A549 treated with Hydrocortisone at 1 μM for 4 hours (cell line): Measurements from ENCODE around the gene PRF1. TPM values are rescaled to one million over a fixed set of nuclear protein-coding genes. Genes with fewer than 3 reads are reported as not detected.

Experiments used
- total RNA-seq: library from RNA; stranded (reverse); fragments of 200-300 nt; extraction: Qiagen RNA extraction; gene quantifications from 5 replicates; pipeline ENCODE4 v1.2.3, GENCODE V29; 2022

Gene PRF1
- 0.03 TPM in 1 of 5 replicates, not detected in the others for total RNA-seq

DNA sequence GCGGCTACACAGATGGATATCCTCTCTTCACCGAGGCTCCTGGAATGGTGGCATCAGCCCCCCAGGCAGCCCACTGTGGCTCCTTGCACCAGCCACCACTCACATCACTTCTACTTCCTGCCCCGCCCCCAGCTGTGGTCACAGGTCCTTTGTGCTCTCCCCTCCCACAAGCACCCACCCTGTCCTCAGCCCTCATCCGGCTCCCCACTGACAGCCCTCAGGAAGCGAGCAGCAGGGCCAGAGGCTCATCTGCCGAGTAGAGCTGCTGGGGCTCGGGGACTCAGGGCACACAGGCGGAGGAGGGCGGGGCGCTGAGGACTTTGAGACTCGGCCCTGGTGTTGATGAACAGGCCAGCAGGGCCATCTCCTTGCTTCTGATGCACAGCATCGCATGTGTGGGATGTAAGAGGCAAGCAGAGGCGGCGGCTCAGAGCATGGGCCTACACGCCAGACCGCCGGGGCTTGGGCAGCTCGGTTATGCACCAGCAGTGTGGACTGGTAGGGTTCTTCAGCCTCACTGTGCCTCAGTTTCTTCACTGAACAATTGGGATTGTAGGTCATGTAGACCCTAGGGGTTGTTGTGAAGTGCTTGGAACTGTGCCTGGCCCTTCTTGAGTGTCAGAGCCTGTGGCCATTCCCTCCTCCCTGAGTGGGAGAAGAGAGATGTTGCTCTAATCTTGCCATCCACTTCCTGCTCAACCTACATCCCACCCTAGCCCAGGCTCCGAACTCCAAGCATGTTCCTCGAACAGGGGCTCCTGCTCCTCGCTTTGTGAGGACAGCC, at the start of gene PRF1:
PRF1 (minus strand) TSS at position 77 of the 784 bp plus-strand sequence. CDS start 1,839 bp downstream, outside the sequence.

Other genes starting within 250 kb of the PRF1 start
- gene LRRC20, start 220.1 kb downstream of the PRF1 start, total RNA-seq = 16.1 to 22.5 TPM (median 21.0 TPM) in 5 replicates
- 12.0 to 17.3 TPM (median 14.1 TPM) in 5 replicates for gene EIF4EBP2, start 198.6 kb downstream of the PRF1 start, total RNA-seq
- not detected in 5 replicates for gene NODAL, start 161.1 kb downstream of the PRF1 start, total RNA-seq
- gene PALD1, start 124.0 kb downstream of the PRF1 start, total RNA-seq = 5.1 to 7.0 TPM (median 6.9 TPM) in 5 replicates
- 0.12 to 0.24 TPM (median 0.16 TPM) in 5 replicates for gene ADAMTS14, start 69.8 kb upstream of the PRF1 start, total RNA-seq
- not detected in 5 replicates for gene TBATA, start 182.6 kb upstream of the PRF1 start, total RNA-seq
- gene SGPL1, start 213.2 kb upstream of the PRF1 start, total RNA-seq = 24.8 to 41.0 TPM (median 27.0 TPM) in 5 replicates